ENCODE results near the gene SLC2A9. TPM values are rescaled to one million over a fixed set of nuclear protein-coding genes. Genes with fewer than 3 reads are reported as not detected.

SLC2A9 gene
- polyA plus RNA-seq, 2 of the 4 experiments (the other 2 are of a cell fraction): 0.62 to 0.70 TPM

GRCh38 chr4:9894644-9895332, 126.5 kb downstream of the SLC2A9 start:
- Histone ChIP-seq H3K4me1 (no peaks in the 10 kb centered on the region), H3K4me3 (no peak overlapping the region), H3K27ac (no peak overlapping the region), H3K9me3 (no peaks in the 10 kb centered on the region), H3K4me2 (no peak overlapping the region)
- TF ChIP-seq REST (IDR thresholded peaks at IDR 0.05) (peak; percentile 40; the same call in 1 of the 2 replicates), BHLHE40 (IDR thresholded peaks at IDR 0.05; ENCODE audit: low read depth, low read length) (no peak)
- ATAC-seq (no peak), FAIRE-seq (no peak), DNase-seq (ENCODE audit: low read depth in 1 of 2, low spot score in 1 of 2) (no peak)
- WGBS (ENCODE audit: missing lambda C conversion rate): 13% methylated on average over 3 of the region's 3 CpGs
- POLR2A ChIA-PET: no interaction called here
- CTCF ChIA-PET: no interaction called here

GRCh38 chr4:9893329-9894108, 127.8 kb downstream of the SLC2A9 start:
- 53% methylated on average over 4 of the region's 8 CpGs for WGBS (ENCODE audit: missing lambda C conversion rate)
- no peak for DNase-seq (ENCODE audit: low read depth in 1 of 2, low spot score in 1 of 2)
- no peak overlapping the region for H3K4me3 ChIP-seq
- no peak for FAIRE-seq
- H3K4me1 ChIP-seq: no peaks in the 10 kb centered on the region
- no peak overlapping the region for H3K4me2 ChIP-seq
- ChIA-PET POLR2A (no interaction called here), CTCF (interaction anchor here (1.5 kb wide), 1 partner anchor 122 kb away, joined by 4 read pairs; no protein-coding TSS in a partner anchor)
- no peak for ATAC-seq
- no peaks in the 10 kb centered on the region for H3K9me3 ChIP-seq
- TF ChIP-seq PBX3 (IDR thresholded peaks at IDR 0.05): no peak
- TF ChIP-seq CHD4 (IDR thresholded peaks at IDR 0.05; ENCODE audit: borderline replicate concordance): no peak
- no peak for TF ChIP-seq POLR2A (IDR thresholded peaks at IDR 0.05; ENCODE audit: low read length)
- TF ChIP-seq MAFK (IDR thresholded peaks at IDR 0.05; ENCODE audit: partially characterized antibody): no peak
- no peak for TF ChIP-seq MYC (IDR thresholded peaks at IDR 0.05; ENCODE audit: borderline replicate concordance, low read length)
- no peak for TF ChIP-seq KDM1A (IDR thresholded peaks at IDR 0.05; ENCODE audit: low read depth)
- TF ChIP-seq ZC3H11A (IDR thresholded peaks at IDR 0.05): no peak
- H3K27ac ChIP-seq: no peak overlapping the region

GRCh38 chr4:9891740-9892139, 129.6 kb downstream of the SLC2A9 start:
- no peak for ATAC-seq
- no peaks in the 10 kb centered on the region for H3K4me1 ChIP-seq
- POLR2A ChIA-PET: no interaction called here
- H3K9me3 ChIP-seq: no peaks in the 10 kb centered on the region
- TF ChIP-seq HEYL (CRISPR knock-in tag; IDR thresholded peaks at IDR 0.05): no peak
- no peak for TF ChIP-seq FOSB (CRISPR knock-in tag; IDR thresholded peaks at IDR 0.05)
- no peak for TF ChIP-seq TFCP2L1 (CRISPR knock-in tag; IDR thresholded peaks at IDR 0.05)
- TF ChIP-seq POLR2AphosphoS2 (conservative IDR thresholded peaks at IDR 0.05; ENCODE audit: low read length): no peak
- H3K4me2 ChIP-seq: no peak overlapping the region
- H3K27ac ChIP-seq: no peak overlapping the region
- WGBS (ENCODE audit: missing lambda C conversion rate): 17% methylated on average over 4 of the region's 7 CpGs
- CTCF ChIA-PET: interaction anchor here (1.5 to 1.6 kb wide), 2 partner anchors 9 to 124 kb away, joined by 4 to 5 read pairs; no protein-coding TSS in a partner anchor
- H3K4me3 ChIP-seq: no peak overlapping the region
- no peak for FAIRE-seq
- no peak for DNase-seq (ENCODE audit: low read depth in 1 of 2, low spot score in 1 of 2)

GRCh38 chr4:9891056-9891455, 130.2 kb downstream of the SLC2A9 start:
- ATAC-seq: no peak
- FAIRE-seq: no peak
- POLR2A ChIA-PET: no interaction called here
- DNase-seq (ENCODE audit: low read depth in 1 of 2, low spot score in 1 of 2): no peak
- CTCF ChIA-PET: interaction anchor here (1.6 kb wide), 1 partner anchor 9 kb away, joined by 5 read pairs; no protein-coding TSS in a partner anchor
- Histone ChIP-seq H3K9me3 (no peaks in the 10 kb centered on the region), H3K4me3 (no peak overlapping the region), H3K4me2 (no peak overlapping the region), H3K4me1 (no peaks in the 10 kb centered on the region), H3K27ac (no peak overlapping the region)
- 21% methylated on average over 5 of the region's 7 CpGs for WGBS (ENCODE audit: missing lambda C conversion rate)
- TF ChIP-seq JUNB (IDR thresholded peaks at IDR 0.05): no peak
- no peak for TF ChIP-seq HOXB13 (CRISPR knock-in tag; IDR thresholded peaks at IDR 0.05; ENCODE audit: low read depth)
- TF ChIP-seq HMGXB4 (CRISPR knock-in tag; IDR thresholded peaks at IDR 0.05; ENCODE audit: borderline replicate concordance): no peak
- no peak for TF ChIP-seq NFE2L2 (conservative IDR thresholded peaks at IDR 0.05; ENCODE audit: low read length)
- no peak for TF ChIP-seq RFX5 (IDR thresholded peaks at IDR 0.05)
- no peak for TF ChIP-seq ZSCAN20 (CRISPR knock-in tag; IDR thresholded peaks at IDR 0.05)
- TF ChIP-seq RCOR1 (IDR thresholded peaks at IDR 0.05; ENCODE audit: low read depth, low read length): no peak
- no peak for TF ChIP-seq ZC3H11A (IDR thresholded peaks at IDR 0.05)
- TF ChIP-seq HOXB5 (CRISPR knock-in tag; IDR thresholded peaks at IDR 0.05): no peak
- no peak for TF ChIP-seq ESRRA (IDR thresholded peaks at IDR 0.05; ENCODE audit: borderline replicate concordance, low read length)
- no peak for TF ChIP-seq GATA3 (IDR thresholded peaks at IDR 0.05; ENCODE audit: borderline replicate concordance)

Data from A549 (cell line).